GM18511 (cell line): ENCODE measurements around the gene LAMA2.
"Not testable (repeated sequence)": the region's sequence is repeated elsewhere in the genome, so short reads cannot be mapped to it uniquely, and the experiment has no call there.

Experiments
- ATAC-seq: cut with Tn5 transposase; IDR thresholded peaks from one replicate; pipeline ENCODE4 v1.9.1; 2021; ENCODE audit warnings: mild to moderate bottlenecking, moderate library complexity; ENCODE audit not compliant: unreplicated experiment

LAMA2 gene

DNA sequence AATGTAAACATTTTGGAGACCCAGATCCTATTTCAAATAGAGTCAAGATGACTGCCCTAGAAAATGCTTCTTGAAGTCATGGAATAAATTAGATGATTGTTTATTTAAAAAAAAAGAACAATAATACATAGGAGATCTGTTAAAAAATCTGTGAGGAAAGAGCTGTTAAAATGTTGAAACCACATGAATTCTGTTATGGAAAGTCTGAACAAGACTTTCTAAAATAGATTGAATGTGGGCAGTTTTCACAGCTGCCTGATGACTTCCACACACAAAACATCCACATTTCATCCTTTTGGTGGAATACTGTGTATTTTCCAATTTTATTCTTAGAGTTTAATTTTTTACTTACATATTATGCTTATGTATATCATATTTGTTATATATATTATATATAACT is 186.1 kb downstream of the LAMA2 start:
- no peak for ATAC-seq

DNA sequence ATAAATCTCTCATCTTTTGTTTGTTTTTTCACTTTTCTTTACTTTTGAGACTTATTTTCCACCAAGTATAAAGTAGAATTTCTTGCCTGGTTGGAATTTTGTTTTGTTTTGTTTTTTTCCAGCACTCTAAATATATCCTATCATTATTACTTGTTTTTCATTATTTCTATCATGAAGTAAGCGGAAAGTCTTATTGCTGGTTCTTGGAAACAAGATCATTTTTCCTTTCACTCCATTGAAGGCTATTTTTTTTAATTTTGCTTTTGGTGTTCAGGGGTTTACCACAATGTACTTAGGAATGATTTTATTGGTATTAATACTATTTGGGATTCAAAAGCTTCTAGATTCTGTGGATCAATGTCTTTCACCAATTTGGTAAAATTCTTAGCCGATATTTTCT is 190.1 kb downstream of the LAMA2 start:
- ATAC-seq = no peak

DNA sequence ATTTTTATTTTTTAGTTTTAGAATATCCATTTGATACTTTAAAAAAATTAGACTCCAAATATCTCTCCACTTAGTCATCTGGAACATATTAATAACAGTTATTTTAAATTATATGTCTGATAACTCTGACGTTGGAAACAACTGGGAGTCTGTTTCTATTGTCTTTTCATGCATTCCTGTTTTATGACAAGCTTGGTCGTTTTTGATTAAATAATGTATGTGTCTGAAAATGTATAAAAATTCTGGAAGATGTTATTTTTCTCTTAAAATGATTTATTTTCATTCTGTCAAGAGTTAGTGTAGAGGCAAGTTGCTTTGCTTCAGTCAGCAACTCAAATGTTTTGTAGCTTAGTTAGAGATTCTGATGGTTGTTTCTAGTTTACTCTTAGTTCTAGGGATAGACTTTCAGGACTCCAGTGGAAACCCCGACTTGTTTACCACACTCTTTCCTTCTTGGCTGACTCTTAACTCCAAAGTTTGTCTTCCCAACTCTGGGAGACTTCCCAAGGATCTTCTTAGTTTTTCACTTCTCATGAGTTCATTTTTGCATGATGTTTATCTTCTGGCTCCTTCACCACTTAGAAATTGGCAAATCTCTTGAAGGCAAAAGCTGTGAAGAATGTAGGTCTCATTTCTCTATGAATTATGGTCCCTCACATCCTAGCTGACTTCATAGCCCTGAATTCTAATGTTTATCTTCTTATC is 190.9 kb downstream of the LAMA2 start:
- no peak for ATAC-seq

DNA sequence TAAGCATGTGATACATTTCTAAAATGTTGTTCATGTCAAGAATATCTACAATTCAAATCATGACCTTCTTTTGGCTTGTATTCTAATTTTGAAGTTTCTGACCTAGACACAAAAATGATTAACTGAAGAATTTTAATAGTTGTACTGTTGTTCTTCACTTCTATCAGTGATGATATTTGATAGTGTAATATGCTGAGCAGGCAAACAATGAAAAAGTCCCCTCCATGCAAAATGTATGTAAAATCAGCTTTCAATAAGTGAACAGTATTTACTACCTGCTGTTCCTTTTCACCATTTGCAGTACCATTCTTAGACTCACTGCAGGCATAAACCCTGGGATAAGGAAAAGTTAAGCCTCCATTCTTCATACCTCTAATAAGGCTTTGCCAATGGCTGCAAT is 201.5 kb downstream of the LAMA2 start:
- no peak for ATAC-seq

DNA sequence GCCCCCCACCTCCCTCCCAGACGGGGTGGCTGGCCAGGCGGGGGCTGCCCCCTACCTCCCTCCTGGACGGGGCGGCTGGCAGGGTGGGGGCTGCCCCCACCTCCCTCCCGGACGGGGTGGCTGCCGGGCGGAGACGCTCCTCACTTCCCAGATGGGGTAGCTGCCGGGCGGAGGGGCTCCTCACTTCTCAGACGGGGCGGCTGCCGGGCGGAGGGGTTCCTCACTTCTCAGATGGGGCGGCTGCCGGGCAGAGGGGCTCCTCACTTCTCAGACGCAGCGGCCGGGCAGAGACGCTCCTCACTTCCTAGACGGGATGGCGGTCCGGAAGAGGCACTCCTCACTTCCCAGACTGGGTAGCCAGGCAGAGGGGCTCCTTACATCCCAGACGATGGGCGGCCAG is 205.5 kb downstream of the LAMA2 start:
- not testable (repeated sequence) for ATAC-seq

DNA sequence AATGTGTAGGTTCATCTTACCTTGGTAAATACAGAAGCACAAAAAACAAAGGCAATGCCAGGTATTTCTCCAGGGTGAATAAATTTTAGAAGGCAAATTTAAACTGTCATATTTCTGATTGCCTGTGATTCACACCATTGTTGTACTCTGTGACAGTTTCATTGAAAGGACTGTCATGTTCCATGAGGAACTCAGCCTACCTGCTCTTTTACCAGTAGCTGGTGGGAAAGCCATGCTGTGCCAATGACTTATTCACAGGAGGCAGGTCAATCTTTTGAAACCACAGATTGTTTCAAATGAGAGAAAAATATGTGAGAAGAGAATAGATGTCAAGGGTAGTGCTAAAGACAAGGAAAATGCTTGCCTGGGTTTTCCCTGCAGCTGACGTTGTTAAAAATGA is 206.4 kb downstream of the LAMA2 start:
- ATAC-seq = no peak

DNA sequence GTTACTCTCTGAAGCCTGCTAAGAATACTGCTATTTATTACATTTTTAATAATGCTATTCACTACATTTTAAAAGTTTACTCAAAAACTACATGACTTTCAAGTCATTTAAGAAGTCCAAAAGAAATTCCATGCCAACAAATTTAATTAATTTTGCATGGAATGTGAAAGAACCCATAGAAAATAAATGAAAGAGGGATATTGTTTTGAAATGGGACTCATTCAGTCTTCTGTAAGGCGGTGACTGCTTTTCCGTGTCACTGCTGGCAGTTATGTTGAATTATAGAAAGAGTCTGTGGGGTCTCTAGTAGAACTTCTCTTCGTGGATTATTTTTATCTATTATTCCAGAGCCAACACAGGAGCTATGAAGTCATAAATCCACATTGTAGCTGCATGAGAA is 211.2 kb downstream of the LAMA2 start:
- ATAC-seq = no peak

DNA sequence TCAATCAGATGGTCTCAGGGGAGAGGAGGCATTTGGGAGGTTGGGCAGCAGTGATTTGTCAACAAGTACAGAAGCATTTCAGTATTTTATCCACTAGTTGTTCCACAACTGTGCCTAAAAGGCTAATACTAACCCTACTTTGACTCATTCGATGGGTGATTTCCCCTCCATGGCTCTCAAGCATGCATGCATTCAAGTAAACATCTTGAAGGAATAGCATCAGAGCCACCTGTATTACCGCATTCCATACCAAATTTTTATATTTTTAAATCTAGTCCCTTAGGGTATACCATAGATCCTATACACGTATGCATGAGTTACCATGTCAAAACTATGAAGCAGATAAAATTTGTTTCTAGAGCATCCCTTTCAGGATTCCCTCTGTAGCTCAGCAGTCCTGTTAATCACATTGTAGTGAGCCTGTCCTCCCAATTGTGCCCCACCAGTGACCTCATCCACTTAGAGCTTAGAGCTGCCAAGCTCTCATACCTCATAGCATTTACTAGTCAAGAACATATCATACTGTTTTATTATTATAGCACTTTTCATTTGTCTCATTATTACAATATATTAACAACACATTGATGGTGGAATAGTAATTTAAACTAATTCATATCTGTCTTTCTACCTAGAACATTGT is 213.8 kb downstream of the LAMA2 start:
- ATAC-seq = no peak

DNA sequence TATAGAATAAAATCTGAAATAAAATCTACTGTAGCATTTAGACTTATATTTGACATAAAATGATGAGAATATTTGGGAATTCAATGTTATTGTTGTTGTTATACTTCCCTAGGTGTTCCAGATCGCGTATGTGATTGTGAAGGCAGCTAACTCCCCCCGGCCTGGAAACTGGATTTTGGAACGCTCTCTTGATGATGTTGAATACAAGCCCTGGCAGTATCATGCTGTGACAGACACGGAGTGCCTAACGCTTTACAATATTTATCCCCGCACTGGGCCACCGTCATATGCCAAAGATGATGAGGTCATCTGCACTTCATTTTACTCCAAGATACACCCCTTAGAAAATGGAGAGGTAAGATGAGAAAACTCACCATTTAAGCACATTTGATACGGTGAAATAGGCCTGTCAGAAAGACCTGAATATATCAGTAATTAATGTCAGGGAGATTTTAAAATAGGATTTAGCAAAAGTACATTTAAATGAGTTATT is 215.2 kb downstream of the LAMA2 start:
- ATAC-seq = no peak

DNA sequence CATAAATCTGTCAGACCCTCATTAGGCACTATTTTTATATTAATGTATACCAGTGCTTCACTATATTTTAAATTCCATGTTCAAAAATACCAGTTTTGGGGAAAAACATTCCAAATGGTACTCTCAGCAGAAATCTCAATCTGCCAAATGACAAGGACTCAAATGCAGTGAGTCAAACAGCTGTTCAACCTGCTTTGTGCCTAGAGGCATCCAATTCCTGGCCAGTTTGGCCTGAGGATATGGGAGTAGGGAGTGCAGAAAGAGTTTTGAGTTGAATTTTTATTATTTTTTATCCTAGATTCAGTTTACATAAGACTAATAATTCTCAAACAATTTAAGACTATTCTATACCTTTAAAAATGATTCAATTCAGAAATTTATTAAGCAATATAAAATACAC is 216.8 kb downstream of the LAMA2 start:
- no peak for ATAC-seq

DNA sequence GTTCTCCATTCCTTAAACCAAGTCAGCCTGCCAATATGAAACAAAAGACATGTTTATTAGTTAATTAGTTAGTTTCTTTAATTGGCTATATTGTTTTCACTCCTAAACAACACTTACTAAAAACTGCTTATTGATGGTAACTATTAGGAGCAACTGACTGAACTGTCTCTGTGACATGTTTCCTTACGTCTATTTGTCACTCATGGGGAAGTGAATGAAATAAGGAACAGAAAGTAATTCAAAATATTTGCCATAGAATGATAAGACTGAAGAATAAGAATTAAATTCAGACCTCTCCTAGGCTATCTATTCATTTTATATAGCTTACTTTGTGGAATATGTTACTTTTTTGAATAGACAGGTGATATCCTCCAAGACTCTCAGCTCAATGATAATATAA is 217.2 kb downstream of the LAMA2 start:
- no peak for ATAC-seq

DNA sequence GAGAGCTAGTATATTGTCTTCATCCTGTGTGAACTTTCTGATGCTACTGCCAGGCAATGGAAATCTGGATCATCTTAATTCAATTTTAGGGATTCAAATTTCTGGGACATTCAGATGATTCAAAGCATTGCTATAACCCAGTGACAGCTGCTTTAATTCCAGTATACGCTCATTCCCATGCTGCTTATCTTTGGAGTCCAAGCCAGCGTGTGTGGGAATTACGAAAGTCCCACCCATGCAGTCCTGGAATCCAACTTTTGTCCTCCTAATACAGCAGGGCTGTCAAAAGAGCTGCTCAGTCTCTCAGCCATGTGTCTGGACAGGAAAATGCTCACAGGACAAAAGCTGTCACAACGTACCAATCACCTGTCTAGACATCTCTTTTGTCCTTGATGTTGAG is 219.8 kb downstream of the LAMA2 start:
- ATAC-seq = no peak

DNA sequence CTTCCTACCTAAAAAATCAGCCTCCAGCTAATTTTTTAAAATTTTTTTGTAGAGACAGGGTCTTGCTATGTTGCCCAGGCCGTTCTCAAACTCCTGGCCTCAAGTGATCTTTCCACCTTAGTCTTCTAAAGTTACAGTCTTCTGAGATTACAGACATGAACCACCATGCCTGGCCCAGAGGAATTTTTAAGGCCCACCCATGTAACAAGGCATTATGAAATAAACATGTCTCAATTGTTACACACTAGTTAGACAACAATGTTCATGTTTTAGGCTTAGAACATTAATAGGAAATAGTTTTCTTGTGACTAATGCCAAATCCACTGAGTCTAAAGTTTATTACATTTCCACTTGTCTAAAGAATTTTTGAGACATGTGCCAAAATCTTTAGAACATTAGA is 221.2 kb downstream of the LAMA2 start:
- ATAC-seq = no peak

DNA sequence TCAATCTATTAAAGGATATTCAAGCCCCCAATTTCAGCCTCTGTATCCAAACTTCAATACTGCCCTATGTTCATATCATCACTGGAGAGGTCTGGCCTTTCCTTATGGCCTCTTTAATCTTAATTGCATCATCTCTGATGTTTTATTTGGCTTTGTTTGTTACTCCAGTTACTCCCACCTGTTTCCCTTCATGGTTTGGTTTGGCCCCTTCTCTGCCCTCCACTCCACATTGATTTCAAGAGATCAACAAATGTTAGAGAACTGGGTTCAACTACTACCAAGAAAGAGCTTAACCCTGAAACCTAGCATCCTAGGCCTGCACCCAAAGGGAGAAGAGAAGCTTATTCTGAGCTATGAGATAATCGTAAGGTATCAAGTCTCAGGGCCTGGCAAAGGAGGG is 221.6 kb downstream of the LAMA2 start:
- ATAC-seq = no peak

DNA sequence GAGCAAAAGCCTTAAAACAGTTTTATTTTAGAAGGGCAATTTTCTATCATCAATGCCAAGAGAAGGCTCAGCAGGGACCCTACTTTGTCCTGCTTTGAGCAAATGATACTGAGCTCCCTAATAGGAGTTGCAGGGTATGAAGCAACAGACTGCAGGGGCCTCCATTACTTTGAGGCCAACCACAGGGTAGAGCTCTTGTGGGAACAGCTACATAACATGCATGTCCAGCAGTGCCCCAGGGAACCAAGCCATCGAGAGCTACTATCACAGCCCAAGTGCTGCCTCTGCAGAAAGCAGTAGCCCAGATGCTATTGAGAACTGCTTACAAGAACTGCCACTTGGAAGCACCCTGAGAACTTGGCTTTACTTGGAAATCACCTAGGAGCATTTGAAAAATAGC is 222.1 kb downstream of the LAMA2 start:
- ATAC-seq = no peak

DNA sequence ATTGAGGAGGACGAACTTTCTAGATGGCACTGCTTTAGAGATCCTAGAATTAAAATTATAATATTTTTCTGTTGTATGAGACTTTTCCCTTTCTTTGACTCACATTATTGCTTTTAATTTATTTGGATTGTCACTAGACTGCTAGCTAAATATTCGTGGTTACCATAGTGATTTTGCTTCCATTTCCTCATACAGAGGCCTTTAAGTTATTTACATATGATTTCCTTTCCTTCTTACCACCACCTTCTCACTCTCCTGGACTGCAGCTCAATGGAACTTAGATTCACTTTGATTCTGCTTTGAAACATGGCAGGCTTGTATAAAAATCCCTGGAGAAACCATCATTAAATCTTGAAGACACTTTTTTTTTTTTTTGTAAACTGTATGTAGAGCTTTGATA is 222.9 kb downstream of the LAMA2 start:
- no peak for ATAC-seq

DNA sequence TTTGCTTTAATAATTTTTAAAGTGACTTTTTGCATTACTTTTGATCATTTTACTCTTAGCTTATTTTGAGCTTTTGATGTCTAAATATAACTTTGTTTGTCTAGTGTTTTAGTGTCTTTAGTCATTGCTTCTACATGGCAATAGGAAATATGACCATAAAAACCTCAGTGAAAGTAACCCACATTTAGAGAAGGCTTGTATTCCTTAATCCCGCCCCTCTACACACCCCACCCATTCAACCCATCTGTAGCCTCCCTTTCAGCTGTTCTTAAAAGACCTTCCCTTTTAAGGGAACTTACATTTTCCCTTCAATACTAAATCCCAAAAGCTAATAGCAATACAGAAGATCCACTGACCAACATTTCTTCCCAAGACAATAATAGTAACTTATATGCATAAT is 225.4 kb downstream of the LAMA2 start:
- ATAC-seq = no peak

DNA sequence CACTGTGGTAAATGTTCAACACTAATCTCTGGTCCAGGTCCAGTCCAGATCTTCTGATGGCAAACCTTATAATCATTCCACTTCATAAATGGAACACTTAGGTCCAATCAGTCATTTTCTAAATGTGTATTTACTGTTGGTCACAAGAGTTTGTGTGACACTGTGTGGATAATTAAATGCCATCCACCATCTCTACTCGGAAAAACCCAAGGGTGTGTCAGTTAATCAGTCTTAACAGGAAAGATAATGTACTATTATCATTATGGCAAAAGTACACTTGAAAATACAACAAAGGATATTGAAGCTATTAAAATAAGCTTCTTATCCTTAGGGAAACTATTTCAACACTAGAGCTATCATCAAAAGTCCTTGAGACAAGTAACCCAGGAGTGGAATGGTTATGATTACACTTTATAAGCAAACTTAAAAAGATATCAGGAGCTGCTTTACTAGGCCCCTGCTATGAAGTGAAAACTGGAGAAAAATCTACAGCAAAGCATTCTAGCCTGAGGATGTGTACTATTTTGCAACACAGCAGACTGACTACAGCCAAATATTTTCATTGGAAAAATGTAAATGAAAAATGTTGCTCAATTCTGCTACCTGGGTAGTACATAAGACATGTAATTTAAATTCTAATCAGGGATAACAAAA is 227.9 kb downstream of the LAMA2 start:
- no peak for ATAC-seq

DNA sequence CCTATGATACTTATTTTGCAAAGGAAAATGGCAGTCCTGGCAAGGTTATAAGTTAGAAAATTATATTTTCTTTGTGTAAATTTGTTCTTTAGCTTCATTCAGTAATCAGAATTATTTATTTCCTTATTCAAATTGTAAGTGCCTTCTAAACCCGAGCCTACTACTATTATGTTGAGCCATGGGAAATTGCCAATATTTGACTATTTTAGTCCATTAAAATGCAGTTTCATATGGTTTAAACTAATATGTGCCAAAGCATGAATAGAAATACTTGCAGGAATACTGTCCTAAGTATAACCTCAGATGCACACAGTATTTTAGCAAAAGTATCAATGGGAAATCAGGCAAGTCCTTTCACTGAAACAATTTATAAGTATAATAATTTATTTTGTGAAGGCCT is 228.4 kb downstream of the LAMA2 start:
- ATAC-seq = no peak

DNA sequence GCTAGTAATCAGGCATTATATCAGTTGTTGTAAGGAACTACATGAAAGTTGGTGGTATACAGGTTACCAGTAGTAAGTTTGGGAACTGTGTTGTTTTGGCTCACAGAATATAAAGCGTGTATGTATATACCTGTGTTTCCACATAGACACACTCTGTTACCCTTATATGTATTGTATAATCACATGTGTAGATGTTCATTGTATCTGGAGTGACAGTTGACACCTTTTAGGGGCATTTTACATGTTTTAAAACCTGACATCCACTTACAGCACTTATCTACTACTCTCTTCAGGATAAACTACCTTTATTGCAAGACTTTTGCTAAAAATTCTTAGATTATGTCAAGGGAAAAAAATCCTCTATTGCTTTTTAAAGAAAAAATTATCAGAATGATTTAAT is 228.9 kb downstream of the LAMA2 start:
- ATAC-seq = no peak

DNA sequence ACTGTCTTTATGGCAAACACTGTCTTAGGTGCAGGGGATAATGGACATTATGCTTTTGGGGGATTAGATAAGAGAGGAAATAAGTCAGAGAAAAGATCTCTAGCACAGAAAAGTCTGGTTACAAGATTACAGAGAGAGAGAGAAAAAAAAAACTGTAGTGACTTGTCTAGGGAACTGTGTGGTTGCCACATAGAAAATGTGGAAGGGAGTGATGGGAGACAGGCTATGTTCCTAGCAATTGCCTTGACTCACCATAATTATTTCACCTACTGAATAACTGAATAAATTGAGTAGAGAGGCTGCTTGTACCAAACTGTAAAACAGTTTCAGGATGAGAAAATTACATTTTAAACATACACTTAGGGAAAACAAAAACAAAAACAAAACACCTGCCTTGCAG is 229.7 kb downstream of the LAMA2 start:
- ATAC-seq = no peak

DNA sequence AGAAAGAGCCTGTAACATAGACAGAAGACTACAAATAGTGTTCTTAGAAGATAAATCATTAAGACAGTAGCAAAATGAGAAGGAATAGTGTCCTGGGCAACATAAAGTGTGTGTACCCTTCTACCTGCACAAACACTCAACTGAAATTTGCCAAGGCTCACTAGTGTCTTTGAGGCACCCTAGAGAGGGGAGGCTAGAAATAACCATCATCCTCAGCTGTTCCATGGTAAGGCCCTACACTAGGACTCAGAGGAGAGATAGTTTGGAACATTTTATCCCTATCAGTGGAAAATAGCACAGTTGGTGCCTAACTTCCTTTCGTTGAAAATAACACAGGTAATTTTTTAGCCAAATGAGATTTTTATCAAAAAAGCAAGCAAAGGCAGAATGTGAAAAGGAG is 230.7 kb downstream of the LAMA2 start:
- ATAC-seq = no peak
